Measurements from ENCODE around the gene YWHAH. TPM values are rescaled to one million over a fixed set of nuclear protein-coding genes. Genes with fewer than 3 reads are reported as not detected.

Gene YWHAH
- total and polyA plus RNA-seq, 4 donors = 26.1 to 75.0 (median 42.4) TPM

GRCh38 chr22:31921106-31921505 lies 23.2 kb upstream of the YWHAH start (continued):
- no peak for TF ChIP-seq ATF3 (IDR thresholded peaks at IDR 0.05)

GRCh38 chr22:31922534-31922933 lies 21.8 kb upstream of the YWHAH start:
- H3K4me1 ChIP-seq (ENCODE audit: control insufficient read depth in 4 of 4, insufficient read depth in 4 of 4, low read length in 3 of 4) = peaks cover 0 to 3% (median 0%) of the 10 kb centered on the region in 4 donors
- TF ChIP-seq ATF3 (IDR thresholded peaks at IDR 0.05) (no peak), CTCF (IDR thresholded peaks at IDR 0.05; ENCODE audit: low read depth, low read length, missing input control) (no peak), FOXA2 (IDR thresholded peaks at IDR 0.05) (no peak), EGR1 (IDR thresholded peaks at IDR 0.05; ENCODE audit: low read depth in 2 of 2) (no peak), JUND (IDR thresholded peaks at IDR 0.05) (no peak), ZBTB33 (IDR thresholded peaks at IDR 0.05) (no peak), HNF4A (conservative IDR thresholded peaks at IDR 0.05) (no peak), MAX (IDR thresholded peaks at IDR 0.05) (no peak), HNF4G (IDR thresholded peaks at IDR 0.05) (no peak), FOXA1 (IDR thresholded peaks at IDR 0.05) (no peak), NR2F2 (IDR thresholded peaks at IDR 0.05) (no peak), REST (IDR thresholded peaks at IDR 0.05) (no peak), TAF1 (conservative IDR thresholded peaks at IDR 0.05) (no peak)
- no peak overlapping the region for H3K4me3 ChIP-seq (ENCODE audit: low read depth in 1 of 3, low read length in 3 of 3)
- no peak overlapping the region for H3K9ac ChIP-seq (ENCODE audit: low read depth in 1 of 2, low read length in 2 of 2)
- H3K27me3 ChIP-seq (ENCODE audit: control insufficient read depth in 4 of 4, insufficient read depth in 4 of 4, low read length in 3 of 4) = no peaks in the 10 kb centered on the region
- no peaks in the 10 kb centered on the region for H3K36me3 ChIP-seq (ENCODE audit: control insufficient read depth in 4 of 4, insufficient read depth in 3 of 4, low read depth in 1 of 4, low read length in 3 of 4)
- WGBS = 84% methylated on average over 6 of the region's 6 CpGs
- H3K9me3 ChIP-seq (ENCODE audit: control insufficient read depth in 4 of 4, low read length in 3 of 4) = no peaks in the 10 kb centered on the region
- DNase-seq (ENCODE audit: low spot score) = no peak
- H3K27ac ChIP-seq (ENCODE audit: low read depth in 1 of 2, low read length in 2 of 2) = no peak overlapping the region

GRCh38 chr22:31923136-31923535 lies 21.2 kb upstream of the YWHAH start:
- TF ChIP-seq ZBTB33 (IDR thresholded peaks at IDR 0.05) = no peak
- peak; percentile 32 for TF ChIP-seq MAX (IDR thresholded peaks at IDR 0.05)
- Histone ChIP-seq H3K27me3 (ENCODE audit: control insufficient read depth in 4 of 4, insufficient read depth in 4 of 4, low read length in 3 of 4) (no peaks in the 10 kb centered on the region), H3K4me3 (ENCODE audit: low read depth in 1 of 3, low read length in 3 of 3) (no peak overlapping the region), H3K27ac (ENCODE audit: low read depth in 1 of 2, low read length in 2 of 2) (no peak overlapping the region), H3K36me3 (ENCODE audit: control insufficient read depth in 4 of 4, insufficient read depth in 3 of 4, low read depth in 1 of 4, low read length in 3 of 4) (no peaks in the 10 kb centered on the region), H3K4me1 (ENCODE audit: control insufficient read depth in 4 of 4, insufficient read depth in 4 of 4, low read length in 3 of 4) (peaks cover 0 to 3% (median 0%) of the 10 kb centered on the region in 4 donors), H3K9me3 (ENCODE audit: control insufficient read depth in 4 of 4, low read length in 3 of 4) (no peaks in the 10 kb centered on the region), H3K9ac (ENCODE audit: low read depth in 1 of 2, low read length in 2 of 2) (no peak overlapping the region)
- WGBS = 42% methylated on average over 5 of the region's 5 CpGs
- DNase-seq (ENCODE audit: low spot score) = no peak
